ENCODE measurements around the gene CDC42BPB. TPM values are rescaled to one million over a fixed set of nuclear protein-coding genes. Genes with fewer than 3 reads are reported as not detected.

Gene CDC42BPB
- total RNA-seq, 4 donors from 2014 or later, result 93.9 to 132 (median 110) TPM

- TF ChIP-seq, protein P1, sequence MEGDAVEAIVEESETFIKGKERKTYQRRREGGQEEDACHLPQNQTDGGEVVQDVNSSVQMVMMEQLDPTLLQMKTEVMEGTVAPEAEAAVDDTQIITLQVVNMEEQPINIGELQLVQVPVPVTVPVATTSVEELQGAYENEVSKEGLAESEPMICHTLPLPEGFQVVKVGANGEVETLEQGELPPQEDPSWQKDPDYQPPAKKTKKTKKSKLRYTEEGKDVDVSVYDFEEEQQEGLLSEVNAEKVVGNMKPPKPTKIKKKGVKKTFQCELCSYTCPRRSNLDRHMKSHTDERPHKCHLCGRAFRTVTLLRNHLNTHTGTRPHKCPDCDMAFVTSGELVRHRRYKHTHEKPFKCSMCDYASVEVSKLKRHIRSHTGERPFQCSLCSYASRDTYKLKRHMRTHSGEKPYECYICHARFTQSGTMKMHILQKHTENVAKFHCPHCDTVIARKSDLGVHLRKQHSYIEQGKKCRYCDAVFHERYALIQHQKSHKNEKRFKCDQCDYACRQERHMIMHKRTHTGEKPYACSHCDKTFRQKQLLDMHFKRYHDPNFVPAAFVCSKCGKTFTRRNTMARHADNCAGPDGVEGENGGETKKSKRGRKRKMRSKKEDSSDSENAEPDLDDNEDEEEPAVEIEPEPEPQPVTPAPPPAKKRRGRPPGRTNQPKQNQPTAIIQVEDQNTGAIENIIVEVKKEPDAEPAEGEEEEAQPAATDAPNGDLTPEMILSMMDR (IDR thresholded peaks at IDR 0.05), result no peak
- TF ChIP-seq POLR2AphosphoS5 (IDR thresholded peaks at IDR 0.05) (no peak), POLR2A (IDR thresholded peaks at IDR 0.05; ENCODE audit: low read depth) (no peak), EP300 (IDR thresholded peaks at IDR 0.05) (no peak)
- Histone ChIP-seq H3K4me3 (no peak overlapping the region), H3K4me1 (peaks cover 7 to 33% (median 32%) of the 10 kb centered on the region in 4 donors), H3K27ac (replicated peaks in 1 of 4) (no peak overlapping the region), H3K36me3 (peaks cover 0 to 20% (median 16%) of the 10 kb centered on the region in 4 donors), H3K9me3 (no peaks in the 10 kb centered on the region), H3K27me3 (no peaks in the 10 kb centered on the region)
- no peak for DNase-seq (ENCODE audit: extremely low spot score)
- intact Hi-C loops (cut with DNase I), result no loop called here
- 93% methylated on average over 10 of the region's 20 CpGs for WGBS
Observed at GRCh38 chr14:103041464-103041863, 15.9 kb downstream of the CDC42BPB start.

DNA sequence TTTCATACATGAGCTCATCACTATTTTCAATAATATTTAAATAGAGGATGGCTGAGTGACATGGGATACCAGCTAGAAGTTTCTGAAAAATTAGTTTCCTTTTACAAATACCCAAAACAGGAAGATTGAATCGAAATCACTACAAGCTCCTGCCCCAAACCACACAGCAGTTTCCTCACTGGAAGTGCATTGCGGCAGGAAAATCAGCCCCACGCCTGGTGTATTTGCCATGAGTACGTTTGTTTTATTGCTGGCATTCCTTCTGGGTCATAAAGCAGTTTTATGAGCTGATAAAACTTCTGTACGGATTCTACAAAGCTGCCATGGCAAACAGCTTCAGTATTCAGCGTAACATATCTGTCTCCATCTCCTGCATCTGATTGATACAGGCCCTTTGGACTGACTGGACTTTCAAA lies 23.7 kb downstream of the CDC42BPB start:
- Histone ChIP-seq H3K27ac (replicated peaks in 1 of 4) (no peak overlapping the region), H3K4me3 (no peak overlapping the region), H3K36me3 (no peaks in the 10 kb centered on the region), H3K9me3 (no peaks in the 10 kb centered on the region), H3K4me1 (peaks cover 7 to 35% (median 33%) of the 10 kb centered on the region in 4 donors), H3K27me3 (no peaks in the 10 kb centered on the region)
- intact Hi-C loops (cut with DNase I), result no loop called here
- DNase-seq (ENCODE audit: extremely low spot score), result no peak
- WGBS, result 73% methylated on average over 6 of the region's 6 CpGs
- no peak for TF ChIP-seq POLR2A (IDR thresholded peaks at IDR 0.05; ENCODE audit: low read depth)
- TF ChIP-seq EP300 (IDR thresholded peaks at IDR 0.05), result no peak
- no peak for TF ChIP-seq POLR2AphosphoS5 (IDR thresholded peaks at IDR 0.05)
- TF ChIP-seq, protein P1 (IDR thresholded peaks at IDR 0.05), result no peak

GRCh38 chr14:103031956-103032355 lies 25.4 kb downstream of the CDC42BPB start:
- WGBS, result 79% methylated on average over 9 of the region's 9 CpGs
- H3K36me3 ChIP-seq, result no peaks in the 10 kb centered on the region
- no peak overlapping the region for H3K4me3 ChIP-seq
- DNase-seq (ENCODE audit: extremely low spot score), result no peak
- no peaks in the 10 kb centered on the region for H3K27me3 ChIP-seq
- intact Hi-C loops (cut with DNase I), result no loop called here
- H3K4me1 ChIP-seq, result peaks cover 7 to 52% (median 43%) of the 10 kb centered on the region in 4 donors
- no peaks in the 10 kb centered on the region for H3K9me3 ChIP-seq
- no peak overlapping the region for H3K27ac ChIP-seq (replicated peaks in 1 of 4)
- TF ChIP-seq POLR2A (IDR thresholded peaks at IDR 0.05; ENCODE audit: low read depth) (no peak), EP300 (IDR thresholded peaks at IDR 0.05) (no peak), POLR2AphosphoS5 (IDR thresholded peaks at IDR 0.05) (no peak)
- TF ChIP-seq, protein P1 (IDR thresholded peaks at IDR 0.05), result no peak

GRCh38 chr14:103031566-103031911 lies 25.8 kb downstream of the CDC42BPB start:
- no peaks in the 10 kb centered on the region for H3K27me3 ChIP-seq
- no peaks in the 10 kb centered on the region for H3K36me3 ChIP-seq
- TF ChIP-seq POLR2AphosphoS5 (IDR thresholded peaks at IDR 0.05) (no peak), EP300 (IDR thresholded peaks at IDR 0.05) (no peak), POLR2A (IDR thresholded peaks at IDR 0.05; ENCODE audit: low read depth) (no peak)
- TF ChIP-seq, protein P1 (IDR thresholded peaks at IDR 0.05), result no peak
- H3K27ac ChIP-seq (replicated peaks in 1 of 4), result peak overlapping the region; percentile 6 to 57 (median 30)
- intact Hi-C loops (cut with DNase I), result no loop called here
- DNase-seq (ENCODE audit: extremely low spot score), result no peak
- peaks cover 7 to 55% (median 43%) of the 10 kb centered on the region in 4 donors for H3K4me1 ChIP-seq
- no peaks in the 10 kb centered on the region for H3K9me3 ChIP-seq
- H3K4me3 ChIP-seq, result no peak overlapping the region
- 48% methylated on average over 6 of the region's 6 CpGs for WGBS

All from esophagus muscularis mucosa (tissue), 4 donors.